ENCODE measurements around the gene FRMD4B.

The FRMD4B gene

DNA sequence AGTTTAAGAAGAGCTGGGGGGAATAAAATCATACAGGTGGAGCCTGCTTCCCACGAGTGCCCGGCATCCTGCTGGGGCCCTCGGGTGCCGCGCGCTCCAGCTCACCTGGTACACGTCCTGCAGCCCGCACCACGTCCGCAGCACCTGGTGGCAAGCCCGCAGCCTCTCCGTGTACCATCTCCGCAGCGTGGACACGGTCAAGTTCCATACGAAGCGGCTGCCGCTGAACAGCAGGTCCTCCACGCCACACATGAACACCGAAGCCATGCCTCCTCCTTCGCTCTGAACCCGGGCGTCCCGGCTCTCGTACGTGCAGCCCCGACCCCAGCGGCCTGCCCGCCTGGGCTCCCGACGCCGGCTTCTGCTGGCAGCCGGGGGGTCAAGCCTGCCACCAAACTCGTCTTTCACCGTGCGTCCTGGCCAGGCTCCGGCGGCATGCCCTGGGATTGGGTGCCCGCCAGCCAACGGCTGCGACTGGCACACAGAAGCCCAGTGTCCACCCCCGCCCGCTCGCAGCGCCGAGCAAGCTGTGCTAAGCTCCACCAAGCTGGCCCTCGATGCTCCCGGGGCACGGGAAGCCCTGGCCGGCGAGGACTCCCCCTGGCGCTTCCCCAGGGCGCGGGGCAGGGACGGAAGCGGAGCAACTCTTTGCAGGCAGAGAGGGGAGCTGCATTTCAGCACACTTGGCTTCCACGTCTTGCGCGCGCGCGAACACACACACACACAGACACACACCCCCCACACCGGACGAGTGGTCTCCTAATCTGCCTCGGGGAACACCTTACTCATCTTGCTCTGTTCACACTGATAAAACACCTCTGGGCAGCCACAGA is at the start of gene FRMD4B:
TSS of gene FRMD4B (minus strand) at position 366 of the 833 bp plus-strand sequence. CDS start at position 267, 99 bp downstream.
- DNase-seq (ENCODE audit: low spot score) = no peak

- no peak for DNase-seq (ENCODE audit: low spot score)
Observed at GRCh38 chr3:69433969-69434325, 48.1 kb upstream of the FRMD4B start.

DNA sequence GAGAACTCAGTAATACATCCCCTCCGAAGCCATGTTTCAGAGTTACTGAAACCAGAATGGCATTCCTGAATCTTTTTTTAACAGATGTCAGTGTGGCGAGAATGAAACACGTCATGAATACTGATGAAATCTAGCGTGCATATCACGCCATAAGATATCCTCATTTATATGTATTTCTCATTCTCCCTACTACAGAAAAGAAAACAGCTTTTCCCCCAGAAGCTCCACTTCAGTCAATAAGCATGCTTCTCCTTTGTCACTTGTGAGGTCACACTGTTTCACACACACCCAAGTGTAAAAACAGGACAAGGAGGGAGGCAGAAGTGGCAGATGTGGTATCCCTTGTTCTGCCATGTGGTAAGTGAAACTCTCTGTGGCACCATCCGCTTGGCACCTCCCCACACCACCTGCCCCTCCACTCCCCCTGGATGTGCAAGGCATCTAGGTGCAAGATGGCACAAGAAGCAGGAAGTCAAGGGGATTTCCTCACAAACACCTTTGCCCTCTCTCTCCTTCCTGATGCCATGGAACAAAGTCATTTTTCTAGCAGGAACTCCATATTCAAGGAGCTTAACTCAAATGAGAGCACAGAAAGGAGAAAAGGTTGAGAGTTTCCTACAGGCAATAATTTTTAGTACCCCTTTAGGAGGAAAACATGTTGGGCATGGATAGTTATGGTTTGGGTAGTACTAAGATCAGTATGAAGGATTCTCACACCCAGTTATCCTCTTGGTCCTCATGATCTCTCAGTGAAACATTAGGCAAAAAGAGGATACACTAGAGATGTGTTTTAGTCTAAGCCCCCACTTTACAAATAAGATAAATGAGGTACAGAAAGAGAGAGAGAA is 47.5 kb upstream of the FRMD4B start:
- no peak for DNase-seq (ENCODE audit: low spot score)

- DNase-seq (ENCODE audit: low spot score) = no peak
Observed at GRCh38 chr3:69428657-69429255, 42.9 kb upstream of the FRMD4B start.

GRCh38 chr3:69426967-69427304 is 41.0 kb upstream of the FRMD4B start:
- DNase-seq (ENCODE audit: low spot score) = no peak

- DNase-seq (ENCODE audit: low spot score) = no peak
Observed at GRCh38 chr3:69426291-69426966, 40.5 kb upstream of the FRMD4B start.

GRCh38 chr3:69425249-69425648 is 39.4 kb upstream of the FRMD4B start:
- DNase-seq (ENCODE audit: low spot score) = peak; percentile 3

- DNase-seq (ENCODE audit: low spot score) = no peak
Observed at GRCh38 chr3:69423463-69424155, 37.7 kb upstream of the FRMD4B start.

DNA sequence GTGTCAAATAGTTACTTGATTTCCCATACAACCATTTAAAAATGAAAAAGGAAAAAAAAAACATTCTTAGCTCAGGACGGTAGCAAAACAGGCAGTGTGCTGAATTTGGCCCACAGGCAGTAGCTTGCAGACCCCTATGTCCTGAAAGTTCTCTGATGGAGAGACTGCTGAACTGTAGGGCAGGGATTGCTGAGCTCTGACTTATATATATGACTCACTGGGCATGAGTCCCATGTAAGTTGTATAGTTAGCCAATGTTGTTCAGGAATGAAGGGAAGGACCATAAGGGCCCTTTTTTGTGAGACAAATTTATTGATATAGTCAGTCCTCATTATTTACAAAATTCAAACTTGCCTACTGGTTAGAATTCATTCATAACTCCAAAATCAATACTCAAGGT is 36.9 kb upstream of the FRMD4B start:
- no peak for DNase-seq (ENCODE audit: low spot score)

GRCh38 chr3:69420781-69421520 is 35.1 kb upstream of the FRMD4B start:
- no peak for DNase-seq (ENCODE audit: low spot score)

- DNase-seq (ENCODE audit: low spot score) = no peak
Observed at GRCh38 chr3:69419276-69419675, 33.4 kb upstream of the FRMD4B start.

GRCh38 chr3:69417541-69418078 is 31.7 kb upstream of the FRMD4B start:
- DNase-seq (ENCODE audit: low spot score) = no peak

GRCh38 chr3:69413551-69414207 is 27.8 kb upstream of the FRMD4B start:
- no peak for DNase-seq (ENCODE audit: low spot score)

- no peak for DNase-seq (ENCODE audit: low spot score)
Observed at GRCh38 chr3:69411346-69411745, 25.5 kb upstream of the FRMD4B start.

GRCh38 chr3:69410301-69410700 is 24.4 kb upstream of the FRMD4B start:
- no peak for DNase-seq (ENCODE audit: low spot score)

- no peak for DNase-seq (ENCODE audit: low spot score)
Observed at GRCh38 chr3:69409831-69410230, 23.9 kb upstream of the FRMD4B start.

- no peak for DNase-seq (ENCODE audit: low spot score)
Observed at GRCh38 chr3:69409011-69409410, 23.1 kb upstream of the FRMD4B start.

GRCh38 chr3:69408542-69408941 is 22.7 kb upstream of the FRMD4B start:
- DNase-seq (ENCODE audit: low spot score) = no peak

DNA sequence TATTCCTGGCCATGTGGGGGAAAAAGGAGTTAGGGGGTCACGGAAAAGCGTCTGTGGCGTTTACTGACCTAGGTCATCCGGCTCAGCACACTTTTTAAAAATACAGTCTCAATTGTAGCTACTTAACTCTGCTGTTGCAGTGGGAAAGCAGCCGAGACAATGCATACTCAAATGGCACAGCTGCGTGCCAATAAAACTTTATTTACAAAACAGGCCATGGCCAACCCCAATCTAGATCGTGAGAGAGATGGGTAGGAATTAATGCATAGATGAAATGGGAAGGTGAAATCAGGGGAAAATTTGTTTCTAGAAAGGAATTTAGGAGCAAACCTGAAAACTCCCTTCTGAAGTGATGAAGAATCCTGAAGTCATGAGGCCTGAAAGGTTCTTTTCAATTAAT is 22.0 kb upstream of the FRMD4B start:
- DNase-seq (ENCODE audit: low spot score) = no peak

- DNase-seq (ENCODE audit: low spot score) = no peak
Observed at GRCh38 chr3:69406163-69406562, 20.3 kb upstream of the FRMD4B start.
